ENCODE data around the gene ZYX. TPM values are rescaled to one million over a fixed set of nuclear protein-coding genes. Genes with fewer than 3 reads are reported as not detected.

The ZYX gene
- total RNA-seq, 1 experiment from 2014 or later, result 237 TPM

GRCh38 chr7:143429770-143430698 is 48.9 kb downstream of the ZYX start:
- Mint-ChIP-seq H3K4me1 (no peaks in the 10 kb centered on the region), H3K27me3 (ENCODE audit: low read depth) (no peaks in the 10 kb centered on the region), H3K36me3 (ENCODE audit: insufficient read depth in 1 of 3, low read depth in 3 of 3) (no peaks in the 10 kb centered on the region; a peak in 1 of 7 replicates), H3K4me3 (no peak overlapping the region), H3K9me3 (peaks cover 0 to 3% of the 10 kb centered on the region in 2 experiments; a peak in 1 of 5 replicates), H3K27ac (no peak overlapping the region)
- H4K5ac ChIP-seq (ENCODE audit: insufficient read length, low read depth, low read length), result no peak overlapping the region
- no peak for DNase-seq
- no peak overlapping the region for H4K8ac ChIP-seq (replicated peaks; ENCODE audit: insufficient read length, low read depth, low read length)
- no peak overlapping the region for H3K18ac ChIP-seq (ENCODE audit: insufficient read length, low read depth, low read length)
- no peaks in the 10 kb centered on the region for H3K4me1 ChIP-seq (ENCODE audit: insufficient read depth, low read length)
- H3K9ac ChIP-seq (ENCODE audit: extremely low read depth, insufficient read length, low read length), result no peak overlapping the region
- no peaks in the 10 kb centered on the region for H4K20me1 ChIP-seq (ENCODE audit: control insufficient read depth, insufficient read depth, insufficient read length)
- no peak overlapping the region for H2BK5ac ChIP-seq (ENCODE audit: insufficient read length, low read length)
- H3K27me3 ChIP-seq (ENCODE audit: insufficient read depth, low read length), result no peaks in the 10 kb centered on the region
- no peaks in the 10 kb centered on the region for H3K79me2 ChIP-seq (ENCODE audit: insufficient read depth, low read length)
- no peak overlapping the region for H3K23ac ChIP-seq (ENCODE audit: insufficient read length, low read depth, low read length)
- no peak overlapping the region for H3K4me2 ChIP-seq (ENCODE audit: insufficient read depth, insufficient read length, low read length)
- H3K79me1 ChIP-seq (ENCODE audit: insufficient read depth, low read depth, low read length, poor library complexity, severe bottlenecking), result no peaks in the 10 kb centered on the region
- no peaks in the 10 kb centered on the region for H3K9me3 ChIP-seq (ENCODE audit: control insufficient read depth, low read depth, low read length)
- H2BK15ac ChIP-seq (ENCODE audit: low read depth, low read length), result no peak overlapping the region
- H3T11ph ChIP-seq (ENCODE audit: low read length), result no peak overlapping the region
- H4K91ac ChIP-seq (ENCODE audit: insufficient read length, low read depth, low read length), result no peak overlapping the region
- H3K23me2 ChIP-seq (ENCODE audit: insufficient read length, low read depth, low read length, poor library complexity, severe bottlenecking), result no peaks in the 10 kb centered on the region
- no peak overlapping the region for H3K27ac ChIP-seq (ENCODE audit: insufficient read length, low read depth, low read length)
- H3K4ac ChIP-seq (ENCODE audit: low read depth, low read length), result no peak overlapping the region
- H2BK20ac ChIP-seq (ENCODE audit: low read depth, low read length, poor library complexity, severe bottlenecking), result no peak overlapping the region
- no peak overlapping the region for H3K56ac ChIP-seq (ENCODE audit: insufficient read length, low read depth, low read length)
- no peak overlapping the region for H2BK120ac ChIP-seq (ENCODE audit: low read depth, low read length, poor library complexity, severe bottlenecking)
- no peak overlapping the region for H2AK5ac ChIP-seq (ENCODE audit: insufficient read length, low read length)
- no peak overlapping the region for H3K14ac ChIP-seq (ENCODE audit: insufficient read depth, low read length)
- no peak overlapping the region for H2AFZ ChIP-seq (ENCODE audit: low read length)
- no CpG with 5 or more reads among the region's 10 CpGs for WGBS (ENCODE audit: extremely low coverage, insufficient read length, low lambda C conversion rate)
- TF ChIP-seq CTCF (conservative IDR thresholded peaks at IDR 0.05), result no peak
- no peak overlapping the region for H2BK12ac ChIP-seq (ENCODE audit: insufficient read length, low read depth, low read length)
